Fibroblast of mammary gland (primary cell): ENCODE measurements around the gene ZNF282.
A peak's percentile ranks its signal among the peaks of the same experiment; 100 is the strongest.
"Not testable (repeated sequence)": the region's sequence is repeated elsewhere in the genome, so short reads cannot be mapped to it uniquely, and the experiment has no call there.

Source experiments
- DNase-seq: peaks from one replicate; pipeline ENCODE4 v3.0.0-alpha.2; 2010; ENCODE audit warnings: low read depth
- H3K4me3 ChIP-seq: 2 replicates; pipeline ENCODE4 v1.5.1; 2011; ENCODE audit warnings: low read depth, mild to moderate bottlenecking, low read length, moderate library complexity; ENCODE audit not compliant: control insufficient read depth
- CTCF ChIP-seq: conservative IDR thresholded peaks from 2 replicates; pipeline ENCODE4 v1.5.1; 2011; ENCODE audit warnings: low read depth, low read length, inconsistent platforms; ENCODE audit not compliant: control insufficient read depth, insufficient read depth

The ZNF282 gene

GRCh38 chr7:149241696-149242095 lies 46.4 kb downstream of the ZNF282 start:
- DNase-seq, result no peak
- TF ChIP-seq CTCF, result no peak
- H3K4me3 ChIP-seq, result no peak overlapping the region

GRCh38 chr7:149245244-149245643 lies 49.9 kb downstream of the ZNF282 start:
- DNase-seq, result peak; percentile 11
- H3K4me3 ChIP-seq, result no peak overlapping the region
- TF ChIP-seq CTCF, result no peak

- no peak for TF ChIP-seq CTCF
- no peak overlapping the region for H3K4me3 ChIP-seq
- DNase-seq, result no peak
Measured at GRCh38 chr7:149245744-149246143, 50.4 kb downstream of the ZNF282 start.

GRCh38 chr7:149248777-149249176 lies 53.4 kb downstream of the ZNF282 start:
- no peak for TF ChIP-seq CTCF
- no peak for DNase-seq

GRCh38 chr7:149250151-149250550 lies 54.8 kb downstream of the ZNF282 start:
- H3K4me3 ChIP-seq, DNase-seq: not testable (repeated sequence)

More at GRCh38 chr7:149248777-149249176, 53.4 kb downstream of the ZNF282 start:
- H3K4me3 ChIP-seq, result no peak overlapping the region

GRCh38 chr7:149251518-149251917 lies 56.2 kb downstream of the ZNF282 start:
- not testable (repeated sequence) for H3K4me3 ChIP-seq, DNase-seq

- no peak overlapping the region for H3K4me3 ChIP-seq
- TF ChIP-seq CTCF, result no peak
- DNase-seq, result no peak
Measured at GRCh38 chr7:149252378-149252777, 57.0 kb downstream of the ZNF282 start.

- no peak overlapping the region for H3K4me3 ChIP-seq
- no peak for DNase-seq
- no peak for TF ChIP-seq CTCF
Measured at GRCh38 chr7:149253665-149254064, 58.3 kb downstream of the ZNF282 start.
